Measurements from ENCODE around the gene VPS13D.
"Not testable (repeated sequence)": the region's sequence is repeated elsewhere in the genome, so short reads cannot be mapped to it uniquely, and the experiment has no call there.

Gene VPS13D

DNA sequence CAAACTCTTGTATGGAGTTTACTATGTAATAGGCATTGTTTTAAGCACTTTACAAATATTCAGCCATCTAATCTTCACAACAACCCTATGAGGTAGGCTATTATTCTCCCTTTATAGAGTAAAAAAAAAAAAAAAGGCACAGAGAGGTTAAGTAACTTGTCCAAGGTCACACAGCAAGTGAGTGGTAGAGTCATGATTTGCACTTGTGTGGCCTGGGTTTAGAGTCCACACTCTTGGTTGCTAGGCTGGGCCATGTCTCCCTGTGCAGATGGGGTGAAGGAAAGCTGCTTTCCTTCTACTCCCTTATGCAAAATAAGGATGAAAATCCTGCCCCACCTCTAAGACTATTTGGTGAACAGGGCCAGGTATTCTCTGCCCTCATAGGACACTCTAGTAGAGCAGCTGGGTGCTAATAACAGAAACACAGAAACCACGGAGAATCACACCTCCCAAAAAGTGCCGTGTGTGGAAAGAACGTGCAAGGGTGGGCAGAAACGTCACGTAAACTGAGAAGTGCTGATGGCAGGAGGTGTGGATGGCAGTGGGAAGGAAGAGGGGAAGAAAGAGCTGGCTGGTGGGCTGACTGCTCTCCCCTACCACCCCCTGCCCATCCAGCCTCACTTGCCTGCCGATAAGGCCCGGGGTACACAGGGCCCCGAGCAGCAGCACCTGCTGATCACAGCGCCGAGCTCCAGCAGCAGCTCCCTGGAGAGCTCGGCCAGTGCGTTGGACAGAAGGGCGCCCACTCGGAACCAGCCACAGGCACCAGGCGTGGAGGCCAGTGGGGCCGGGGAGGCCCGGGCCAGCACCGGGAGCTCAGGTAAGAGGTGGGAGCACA is 28.3 kb upstream of the VPS13D start:
- DNase-seq = peak in 1 of 2 experiments; percentile 32

DNA sequence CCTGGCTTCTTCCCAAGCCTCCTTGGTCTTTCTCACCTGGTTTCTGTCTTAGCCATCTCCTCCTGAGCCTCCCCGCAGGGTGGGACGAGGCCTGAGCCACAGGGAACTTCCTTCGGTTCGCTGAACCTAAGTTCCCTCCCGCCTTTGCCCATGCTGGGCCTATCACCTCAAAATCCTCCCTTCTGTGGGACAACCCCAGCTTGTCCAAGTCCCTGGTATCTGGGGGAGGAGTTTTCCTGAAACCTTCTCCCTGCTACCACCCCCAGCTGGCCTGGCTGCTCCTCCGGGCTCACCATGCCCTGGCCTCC is 27.7 kb upstream of the VPS13D start:
- no peak for DNase-seq

DNA sequence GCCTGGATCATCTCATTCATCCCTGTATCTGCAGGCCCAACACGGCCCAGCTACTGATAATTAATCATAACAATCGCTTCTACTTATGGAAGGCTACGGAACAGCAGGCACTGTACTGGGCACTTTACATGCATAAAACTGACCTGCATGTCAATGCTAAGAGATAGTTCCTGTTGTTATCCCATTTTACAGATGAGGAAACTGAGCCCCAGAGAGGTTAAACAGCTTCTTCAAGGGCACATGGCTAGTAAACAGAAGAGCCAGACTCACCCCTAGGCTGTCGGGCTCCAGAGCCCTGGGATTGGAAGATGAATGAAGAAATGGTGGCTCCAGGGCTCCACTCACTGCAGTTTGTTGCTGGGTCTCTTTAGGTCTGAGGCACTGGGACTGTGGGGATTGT is 27.3 kb upstream of the VPS13D start:
- no peak for DNase-seq

DNA sequence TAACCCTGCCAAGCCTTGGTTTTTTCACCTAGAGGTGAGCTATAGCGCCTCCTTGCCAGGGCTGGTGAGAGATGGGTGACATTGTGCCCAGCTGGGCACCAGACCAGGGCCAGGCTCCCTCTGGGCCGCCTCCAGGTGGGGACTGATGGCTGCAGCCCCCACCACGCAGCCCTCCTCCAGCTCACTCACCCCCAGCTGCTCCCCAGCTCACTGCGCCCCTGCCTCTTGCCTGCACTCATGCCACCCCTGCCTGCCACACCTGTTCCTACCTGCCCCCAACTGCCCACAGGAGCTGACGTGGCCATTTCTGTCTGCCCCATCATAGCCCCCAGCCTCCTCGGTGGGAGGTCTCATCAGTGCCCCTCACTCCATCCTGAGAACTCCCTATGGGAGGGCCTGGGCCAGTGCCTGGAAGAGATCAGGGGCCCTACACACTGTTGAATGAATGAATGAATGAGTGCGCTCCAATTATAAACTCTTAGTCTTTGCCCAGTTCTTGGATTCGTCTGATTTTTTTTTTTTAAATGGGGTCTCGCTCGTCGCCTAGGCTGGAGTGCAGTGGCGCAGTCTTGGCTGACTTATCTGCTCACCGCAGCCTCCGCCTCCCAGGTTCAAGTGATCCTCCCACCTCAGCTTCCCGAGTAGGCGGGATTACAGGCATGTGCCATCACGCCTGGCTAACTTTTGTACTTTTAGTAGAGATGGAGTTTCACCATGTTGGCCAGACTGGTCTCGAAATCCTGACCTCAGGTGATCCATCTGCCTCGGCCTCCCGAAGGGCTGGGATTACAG is 26.4 kb upstream of the VPS13D start:
- no peak for DNase-seq

DNA sequence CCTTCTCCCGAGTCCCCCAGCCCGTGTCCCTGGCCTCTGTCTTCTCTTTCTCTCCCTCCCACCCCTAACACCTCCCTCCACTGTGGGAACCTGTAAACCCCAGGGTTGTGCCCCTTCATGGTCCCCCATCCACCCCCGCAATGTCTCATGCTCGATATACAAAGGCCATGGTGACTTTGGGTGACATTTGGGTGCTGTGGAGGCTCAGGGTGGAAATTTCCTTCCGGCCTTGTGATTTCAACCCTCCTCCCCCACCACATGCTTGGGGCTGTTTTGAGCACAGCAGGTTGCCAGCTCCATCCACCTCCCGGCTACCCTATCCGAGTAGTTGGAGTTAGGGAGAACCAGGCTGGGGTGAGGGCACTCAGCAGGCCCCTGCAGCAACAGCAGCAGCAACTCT is 25.7 kb upstream of the VPS13D start:
- DNase-seq = peak; percentile 56 to 71

DNA sequence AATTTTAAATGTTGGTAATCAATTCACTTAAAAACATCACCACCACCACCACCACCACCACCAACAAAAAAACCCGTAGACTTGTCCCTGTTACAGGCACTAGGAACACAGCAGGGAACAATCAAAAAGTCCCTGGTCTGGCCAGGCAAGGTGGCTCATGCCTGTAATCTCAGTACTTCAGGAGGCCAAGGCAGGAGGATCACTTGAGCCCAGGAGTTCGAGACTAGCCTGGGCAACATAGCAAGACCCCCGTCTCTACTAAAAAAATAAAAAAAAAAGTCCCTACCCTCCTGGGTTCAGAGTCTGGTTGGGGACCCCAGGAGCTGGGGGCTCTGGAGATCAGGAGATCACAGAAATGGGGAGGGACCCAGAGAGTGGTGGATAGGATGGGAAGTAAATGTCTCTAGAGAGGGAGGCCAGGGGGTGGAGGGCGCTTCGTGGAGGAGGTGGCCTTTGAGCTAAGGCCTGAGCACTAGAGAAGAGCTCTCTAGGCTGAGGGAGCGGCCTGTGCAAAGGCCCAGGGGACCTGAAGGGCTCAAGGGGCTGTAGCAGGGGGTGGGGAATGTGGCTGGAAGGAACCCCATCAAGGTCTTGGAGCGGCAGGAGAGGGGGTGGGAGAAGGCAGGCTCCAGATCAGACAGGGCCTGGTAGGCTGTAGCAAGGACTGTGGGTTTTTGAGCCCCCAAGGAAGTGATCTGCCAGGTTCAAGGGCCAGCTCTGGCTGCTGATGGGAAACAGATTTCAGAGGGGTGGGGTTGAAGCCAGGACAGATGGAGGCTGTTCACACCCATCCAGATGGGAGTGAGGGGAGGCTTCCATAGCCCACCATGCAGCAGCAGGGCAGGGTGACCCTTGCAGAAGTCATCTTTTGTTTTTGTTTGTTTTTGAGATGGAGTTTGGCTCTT is 24.8 kb upstream of the VPS13D start:
- DNase-seq = no peak

DNA sequence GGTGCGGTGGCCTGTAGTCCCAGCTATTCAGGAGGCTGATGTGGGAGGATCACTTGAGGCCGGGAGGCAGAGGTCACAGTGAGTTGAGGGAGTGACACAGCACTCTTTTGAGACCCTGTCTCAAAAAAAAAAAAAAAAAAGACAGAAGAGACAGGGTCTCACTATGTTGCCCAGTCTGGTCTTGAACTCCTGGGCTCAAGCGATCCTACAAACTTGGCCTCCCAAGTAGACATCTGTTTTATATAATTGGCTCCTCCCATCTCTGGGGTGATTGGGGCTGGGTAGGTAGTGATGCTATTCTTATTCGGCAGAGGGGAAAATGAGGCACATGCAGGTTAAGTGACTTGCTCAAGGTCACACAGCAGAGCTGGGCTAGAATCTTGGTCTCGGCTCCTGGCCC is 23.6 kb upstream of the VPS13D start:
- no peak for DNase-seq

DNA sequence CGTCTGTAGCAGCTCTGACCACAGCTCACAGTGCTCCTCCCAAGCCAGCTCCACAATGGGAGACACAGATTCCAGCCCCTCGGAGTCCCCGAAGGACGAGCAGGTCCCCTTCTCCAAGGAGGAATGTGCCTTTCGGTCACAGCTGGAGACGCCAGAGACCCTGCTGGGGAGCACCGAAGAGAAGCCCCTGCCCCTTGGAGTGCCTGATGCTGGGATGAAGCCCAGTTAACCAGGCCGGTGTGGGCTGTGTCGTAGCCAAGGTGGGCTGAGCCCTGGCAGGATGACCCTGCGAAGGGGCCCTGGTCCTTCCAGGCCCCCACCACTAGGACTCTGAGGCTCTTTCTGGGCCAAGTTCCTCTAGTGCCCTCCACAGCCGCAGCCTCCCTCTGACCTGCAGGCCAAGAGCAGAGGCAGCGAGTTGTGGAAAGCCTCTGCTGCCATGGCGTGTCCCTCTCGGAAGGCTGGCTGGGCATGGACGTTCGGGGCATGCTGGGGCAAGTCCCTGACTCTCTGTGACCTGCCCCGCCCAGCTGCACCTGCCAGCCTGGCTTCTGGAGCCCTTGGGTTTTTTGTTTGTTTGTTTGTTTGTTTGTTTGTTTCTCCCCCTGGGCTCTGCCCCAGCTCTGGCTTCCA is 22.9 kb upstream of the VPS13D start:
- DNase-seq = no peak

DNA sequence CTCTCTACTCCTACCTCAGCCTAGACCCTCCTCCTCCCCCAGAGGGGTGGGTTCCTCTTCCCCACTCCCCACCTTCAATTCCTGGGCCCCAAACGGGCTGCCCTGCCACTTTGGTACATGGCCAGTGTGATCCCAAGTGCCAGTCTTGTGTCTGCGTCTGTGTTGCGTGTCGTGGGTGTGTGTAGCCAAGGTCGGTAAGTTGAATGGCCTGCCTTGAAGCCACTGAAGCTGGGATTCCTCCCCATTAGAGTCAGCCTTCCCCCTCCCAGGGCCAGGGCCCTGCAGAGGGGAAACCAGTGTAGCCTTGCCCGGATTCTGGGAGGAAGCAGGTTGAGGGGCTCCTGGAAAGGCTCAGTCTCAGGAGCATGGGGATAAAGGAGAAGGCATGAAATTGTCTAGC is 21.6 kb upstream of the VPS13D start:
- DNase-seq = no peak

DNA sequence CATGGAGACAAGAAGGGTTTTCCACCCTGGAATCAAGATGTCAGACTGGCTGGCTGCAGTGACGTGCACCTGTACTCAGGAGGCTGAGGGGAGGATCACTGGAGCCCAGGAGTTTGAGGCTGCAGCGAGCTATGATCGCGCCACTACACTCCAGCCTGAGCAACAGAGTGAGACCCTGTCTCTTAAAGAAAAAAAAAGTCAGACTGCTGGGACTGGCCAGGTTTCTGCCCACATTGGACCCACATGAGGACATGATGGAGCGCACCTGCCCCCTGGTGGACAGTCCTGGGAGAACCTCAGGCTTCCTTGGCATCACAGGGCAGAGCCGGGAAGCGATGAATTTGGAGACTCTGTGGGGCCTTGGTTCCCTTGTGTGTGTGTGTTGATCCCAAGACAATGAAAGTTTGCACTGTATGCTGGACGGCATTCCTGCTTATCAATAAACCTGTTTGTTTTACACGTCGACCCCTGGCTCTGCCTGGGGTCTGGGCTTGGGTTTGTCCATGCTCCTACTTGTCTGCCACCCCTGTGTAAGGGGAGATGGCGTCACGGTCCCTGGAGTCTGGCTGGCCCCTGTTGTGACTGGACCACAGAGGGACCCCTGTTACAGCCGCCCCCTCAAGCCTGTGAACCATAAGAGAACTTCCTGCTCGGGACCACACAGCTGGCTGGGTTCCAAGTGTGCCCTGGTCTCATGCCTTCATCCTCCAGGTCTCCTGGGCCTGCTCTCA is 20.9 kb upstream of the VPS13D start:
- peak; percentile 93 to 94 for DNase-seq

DNA sequence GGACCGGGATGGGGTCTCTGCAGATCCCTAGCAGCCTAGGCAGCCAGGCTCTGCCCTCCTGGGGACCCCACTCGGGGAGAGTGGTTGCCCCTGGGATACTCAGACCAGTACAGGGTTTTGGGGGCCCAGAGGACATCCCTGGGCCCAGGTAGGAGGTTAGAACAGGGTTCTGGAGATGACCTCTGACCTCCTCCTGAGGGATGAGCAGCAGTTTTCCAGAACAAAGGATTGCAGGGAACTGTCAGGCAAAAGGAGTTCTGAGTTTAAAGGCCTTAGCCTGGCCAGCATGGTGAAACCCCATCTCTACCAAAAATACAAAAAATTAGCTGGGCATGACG is 20.4 kb upstream of the VPS13D start:
- DNase-seq = no peak

DNA sequence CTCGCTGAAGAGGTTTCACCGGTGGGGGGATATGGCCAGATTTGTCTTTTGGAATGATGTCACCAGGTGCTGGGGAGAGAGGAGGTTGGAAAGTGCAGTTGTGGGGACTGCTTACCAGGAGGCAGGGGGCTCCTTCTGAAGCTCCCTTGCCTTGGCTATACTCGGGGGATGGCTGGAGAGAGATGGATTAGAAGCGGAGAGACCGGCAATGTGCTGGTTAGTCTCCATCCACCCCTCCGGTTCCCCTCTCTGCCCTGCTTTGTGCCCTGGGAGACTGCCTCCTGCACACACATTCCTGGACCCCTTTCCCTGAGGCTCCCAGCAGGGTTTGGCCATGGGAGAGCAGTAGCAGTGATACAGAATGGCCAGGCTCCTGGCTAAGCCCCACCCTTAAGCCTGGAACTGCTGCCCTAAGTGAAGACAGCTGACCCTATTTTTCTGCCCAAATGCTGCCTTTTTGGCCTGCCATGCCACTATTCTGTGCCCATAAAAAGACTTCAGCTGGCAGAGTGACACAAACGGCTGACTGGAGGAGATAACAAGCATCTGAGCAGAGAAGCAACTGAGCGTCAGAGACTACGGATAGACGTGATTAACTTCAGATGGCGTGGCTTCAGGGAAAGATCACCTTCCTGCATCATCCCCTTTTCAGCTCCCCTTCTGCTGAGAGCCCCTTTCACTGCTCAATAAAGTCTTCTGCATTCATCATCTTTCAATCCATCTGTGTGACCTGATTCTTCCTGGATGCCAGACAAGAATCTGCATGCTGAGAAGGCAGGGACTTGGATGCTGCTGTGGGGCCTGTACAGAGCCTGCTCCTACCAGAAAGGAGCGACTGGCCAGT is 14.5 kb upstream of the VPS13D start:
- no peak for DNase-seq

DNA sequence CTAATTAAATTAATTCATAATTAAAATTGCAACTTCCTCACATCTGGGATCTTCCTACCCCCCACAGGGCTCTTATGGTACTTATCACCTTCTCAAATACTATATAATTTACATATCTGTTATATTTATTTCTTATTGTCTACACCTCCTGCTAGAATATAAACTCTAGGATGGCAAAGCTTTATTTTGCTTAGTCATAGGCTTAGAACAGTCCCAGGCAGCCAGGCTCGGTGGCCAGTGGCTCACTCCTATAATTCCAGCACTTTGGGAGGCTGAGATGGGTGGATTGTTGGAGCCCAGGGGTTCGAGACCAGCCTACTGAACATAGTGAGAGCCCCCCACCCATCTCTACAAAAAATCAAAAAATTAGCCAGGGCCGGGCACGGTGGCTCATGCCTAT is 10.0 kb upstream of the VPS13D start:
- no peak for DNase-seq

DNA sequence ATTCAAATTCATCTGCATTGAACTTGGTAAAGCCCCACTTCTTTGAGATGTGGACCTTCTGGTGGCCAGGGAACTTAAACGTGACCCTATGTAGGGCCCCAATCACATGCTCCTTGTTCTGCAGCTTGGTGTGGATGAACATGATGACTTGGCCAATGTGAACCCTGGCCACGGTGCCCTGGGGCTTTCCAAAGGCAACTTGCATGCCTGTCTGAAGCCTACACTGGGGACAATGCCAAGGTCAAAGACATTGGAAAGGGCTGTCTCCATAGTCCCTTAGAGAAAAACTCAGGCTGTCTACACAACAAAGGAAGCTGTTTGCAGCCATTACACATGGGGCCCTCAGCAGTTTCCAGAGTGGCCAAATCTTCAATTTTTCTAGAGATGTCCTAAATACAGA is 8.9 kb upstream of the VPS13D start:
- no peak for DNase-seq

DNA sequence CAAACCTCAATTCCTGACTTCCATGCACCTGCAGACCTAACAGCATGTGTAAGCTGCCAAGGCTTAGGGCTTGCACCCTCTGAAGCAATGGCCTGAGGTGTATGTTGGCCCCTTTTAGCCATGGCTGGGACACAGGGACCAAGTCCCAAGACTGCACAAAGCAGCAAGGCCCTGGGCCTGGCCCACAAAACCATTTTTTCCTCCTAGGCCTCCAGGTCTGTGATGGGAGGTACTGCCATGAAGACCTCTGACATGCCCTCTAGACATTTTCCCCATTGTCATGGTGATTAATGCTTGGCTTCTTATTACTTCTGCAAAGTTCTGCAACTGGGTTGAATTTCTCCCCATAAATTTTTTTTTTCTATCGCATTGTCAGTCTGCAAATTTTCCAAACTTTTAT is 7.1 kb upstream of the VPS13D start:
- DNase-seq = not testable (repeated sequence)

DNA sequence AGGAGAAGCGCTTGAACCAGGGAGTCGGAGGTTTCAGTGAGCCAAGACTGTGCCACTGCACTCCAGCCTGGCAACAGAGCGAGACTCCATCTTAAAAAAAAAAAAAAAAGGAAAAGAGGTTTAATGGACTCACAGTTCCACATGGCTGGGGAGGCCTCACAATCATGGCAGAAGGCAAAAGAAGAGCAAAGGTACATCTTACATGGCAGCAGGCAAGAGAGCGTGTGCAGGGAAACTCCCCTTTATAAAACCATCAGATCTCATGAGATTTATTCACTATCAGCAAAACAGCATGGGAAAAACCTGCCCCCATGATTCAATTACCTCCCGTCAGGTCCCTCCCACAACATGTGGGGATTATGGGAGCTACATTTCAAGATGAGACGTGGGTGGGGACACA is 5.7 kb upstream of the VPS13D start:
- DNase-seq = not testable (repeated sequence)

DNA sequence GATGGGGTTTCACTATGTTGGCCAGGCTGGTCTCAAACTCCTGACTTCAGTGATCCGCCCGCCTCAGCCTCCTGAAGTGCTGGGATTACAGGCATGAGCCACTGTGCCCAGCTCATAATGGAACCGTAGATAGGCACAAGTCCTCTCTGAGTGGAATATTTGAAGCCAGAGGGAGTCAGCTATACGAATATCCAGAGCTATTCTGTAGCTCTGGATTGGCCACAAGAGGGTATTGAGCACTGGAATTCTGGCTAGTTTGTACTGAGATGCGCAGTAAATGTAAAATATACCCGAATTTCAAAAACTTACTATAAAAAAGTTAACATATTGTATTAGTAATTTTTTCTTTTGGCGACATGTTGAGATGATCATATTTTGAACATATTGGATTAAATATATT is 851 bp upstream of the VPS13D start:
- DNase-seq = no peak

DNA sequence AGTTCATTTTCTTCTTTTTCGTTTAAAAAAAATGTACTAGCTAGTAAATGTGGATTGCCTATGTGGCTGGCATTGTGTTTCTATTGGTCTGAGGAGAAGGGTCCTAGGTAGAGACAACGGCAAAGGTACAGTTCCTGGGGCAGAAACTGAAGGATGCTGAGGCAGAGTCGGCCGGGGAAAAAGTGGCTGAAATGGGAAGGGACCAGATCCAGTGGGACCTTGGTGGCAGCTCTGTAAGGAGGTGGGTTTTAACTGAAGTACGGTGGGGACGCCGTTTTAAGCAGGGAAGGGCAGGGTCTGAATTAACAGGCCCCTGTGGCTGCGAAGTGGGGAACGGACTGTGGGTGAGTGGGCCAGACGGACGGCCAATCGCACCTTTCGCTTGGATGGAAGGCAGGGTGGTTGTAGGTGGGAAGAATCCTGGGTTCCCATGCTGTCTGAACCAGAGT is 420 bp upstream of the VPS13D start:
- DNase-seq = no peak

DNA sequence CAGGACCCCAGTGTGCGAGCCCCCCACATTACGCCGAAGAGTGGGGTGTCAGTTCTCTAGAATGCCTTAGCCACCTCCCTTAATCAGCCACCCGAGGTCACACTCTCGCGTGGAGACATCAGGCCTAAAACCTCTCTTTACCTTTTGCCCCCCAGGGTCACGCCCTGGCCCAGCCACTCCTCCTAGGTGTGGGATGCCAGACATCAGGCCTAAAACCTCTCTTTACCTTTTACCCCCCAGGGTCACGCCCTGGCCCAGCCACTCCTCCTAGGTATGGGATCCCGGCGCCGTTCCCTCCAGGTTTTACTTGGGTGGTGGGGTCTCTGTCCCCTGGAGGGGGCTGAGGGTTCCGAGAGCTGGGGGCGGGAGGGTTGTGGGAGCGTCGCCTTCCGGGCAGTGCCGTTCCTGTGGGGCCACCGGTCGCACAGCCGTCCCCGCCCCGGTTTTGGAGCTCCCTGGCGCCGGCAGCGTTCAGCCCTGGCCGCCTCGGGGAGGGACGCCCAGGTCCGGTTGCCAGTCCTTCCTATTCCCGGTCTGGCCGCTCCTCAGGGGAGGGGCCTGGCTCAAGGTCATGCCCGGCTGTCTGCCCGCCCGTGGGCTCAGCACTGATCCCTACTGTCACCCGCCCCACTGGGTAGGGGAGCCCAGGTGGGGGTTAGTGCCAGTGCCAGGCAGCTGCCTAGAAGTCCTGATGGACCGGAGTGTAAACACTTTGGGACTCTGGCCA is 882 bp downstream of the VPS13D start:
- no peak for DNase-seq

DNA sequence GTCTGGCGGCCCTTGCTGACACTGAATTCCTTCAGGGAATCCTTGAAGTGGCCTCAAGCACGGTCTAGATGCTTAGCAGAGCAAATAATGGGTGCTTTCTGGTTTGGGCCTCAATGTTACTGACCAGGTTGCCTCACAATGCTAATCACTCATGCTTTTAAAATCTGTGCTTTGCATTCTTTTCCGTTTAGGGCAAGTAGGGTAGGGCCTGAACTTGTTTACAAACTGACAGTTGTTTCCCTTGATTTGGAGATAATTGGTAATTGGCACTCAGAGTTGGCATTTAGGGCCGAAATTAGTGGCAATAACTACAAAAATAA is 1.4 kb downstream of the VPS13D start:
- DNase-seq = no peak

DNA sequence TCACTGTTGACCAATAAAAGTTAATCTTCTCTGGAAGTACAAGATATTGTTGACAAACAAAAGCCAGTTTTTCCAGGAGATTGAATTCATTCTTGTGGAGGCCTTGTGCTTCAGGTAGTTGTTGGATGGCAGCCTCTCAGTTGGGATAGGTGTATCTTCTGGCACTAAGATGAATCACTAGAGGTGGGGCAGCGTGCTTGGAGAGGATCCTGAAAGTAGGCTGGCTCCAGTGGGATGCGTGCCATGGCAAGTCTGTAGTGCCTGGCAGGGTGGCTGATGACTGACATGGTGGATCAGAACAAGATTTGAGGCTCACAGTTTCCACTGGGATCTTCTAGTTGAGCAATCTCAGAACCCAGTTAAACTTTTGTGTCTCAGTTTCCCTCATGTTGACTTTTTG is 2.4 kb downstream of the VPS13D start:
- peak; percentile 18 to 55 for DNase-seq

All from activated CD4-positive, alpha-beta T cell treated with anti-CD3 and anti-CD28 coated beads, Interleukin-2, amount 50 U/mL, for 48 hours (primary cell).